Esophagus muscularis mucosa (tissue), 4 donors: ENCODE results near the gene TNFRSF1B.

Source experiments
- CTCF ChIP-seq, 3 experiments: fragments of 200-600 bp in 2 of 3; fragments of 450-650 bp in 1 of 3; sonication (generic) in 2 of 3; IDR thresholded peaks; one replicate each; pipeline ENCODE4 v1.5.1; 2017 to 2019; ENCODE audit warnings: antibody characterized with exemption in 3 of 3, mild to moderate bottlenecking in 2 of 3, moderate library complexity in 1 of 3
- EP300 ChIP-seq: sonication (generic); formaldehyde crosslinking; IDR thresholded peaks from one replicate; pipeline ENCODE4 v1.6.1; 2017; ENCODE audit warnings: antibody characterized with exemption
- POLR2AphosphoS5 ChIP-seq, 2 donors: sonication (generic); formaldehyde crosslinking; IDR thresholded peaks; one replicate each; pipeline ENCODE4 v1.6.1; 2017; ENCODE audit warnings: antibody characterized with exemption in 2 of 2

- TF ChIP-seq CTCF (IDR thresholded peaks at IDR 0.05) (no peak), POLR2AphosphoS5 (IDR thresholded peaks at IDR 0.05) (no peak), EP300 (no peak)
These were observed 40.0 kb upstream of the TNFRSF1B start for GRCh38 chr1:12126781-12127180.
